OCI-LY1 (cell line): ENCODE measurements around the gene PLXNA2.

Experiments
- H2AFZ ChIP-seq: fragments of 200-600 bp; sonication (generic), shearing (Covaris generic); 2 replicates; pipeline ENCODE4 v1.6.0; 2014; ENCODE audit warnings: antibody characterized with exemption, mild to moderate bottlenecking, low read length
- H3F3A ChIP-seq: fragments of 200-600 bp; sonication (generic), shearing (Covaris generic); 2 replicates; pipeline ENCODE4 v1.6.0; 2014; ENCODE audit warnings: mild to moderate bottlenecking, antibody characterized with exemption, low read length, moderate library complexity; ENCODE audit not compliant: insufficient read depth
- H3K27ac ChIP-seq: fragments of 200-600 bp; sonication (generic); 2 replicates; pipeline ENCODE4 v1.5.1; 2014; ENCODE audit warnings: low read length, mixed run types, mild to moderate bottlenecking, low read depth; ENCODE audit not compliant: poor library complexity, severe bottlenecking
- H3K27me3 ChIP-seq: fragments of 200-600 bp; sonication (generic); 2 replicates; pipeline ENCODE4 v1.6.0; 2014; ENCODE audit warnings: antibody characterized with exemption, mild to moderate bottlenecking, low read length, moderate library complexity; ENCODE audit not compliant: insufficient read depth
- H3K36me3 ChIP-seq: fragments of 200-600 bp; sonication (generic); 2 replicates; pipeline ENCODE4 v1.6.1; 2014; ENCODE audit warnings: mild to moderate bottlenecking, antibody characterized with exemption, low read length, moderate library complexity, mixed read lengths; ENCODE audit not compliant: insufficient read depth
- H3K4me1 ChIP-seq: fragments of 200-600 bp; sonication (generic); 2 replicates; pipeline ENCODE4 v1.5.1; 2014; ENCODE audit warnings: mild to moderate bottlenecking, low read length, moderate library complexity; ENCODE audit not compliant: insufficient read depth, severe bottlenecking
- H3K4me2 ChIP-seq: fragments of 200-600 bp; sonication (generic), shearing (Covaris generic); 2 replicates; pipeline ENCODE4 v1.6.1; 2014; ENCODE audit warnings: low read length
- H3K4me3 ChIP-seq: fragments of 200-600 bp; sonication (generic); 2 replicates; pipeline ENCODE4 v1.5.1; 2014; ENCODE audit warnings: low read length, low read depth, mild to moderate bottlenecking, mixed read lengths; ENCODE audit not compliant: poor library complexity, severe bottlenecking
- H3K79me2 ChIP-seq: fragments of 200-600 bp; shearing (Covaris generic); 2 replicates; pipeline ENCODE4 v1.6.1; 2016; ENCODE audit warnings: mixed run types, low read length, mixed read lengths; ENCODE audit not compliant: insufficient read depth
- H3K9ac ChIP-seq: fragments of 200-600 bp; sonication (generic), shearing (Covaris generic); 2 replicates; pipeline ENCODE4 v1.6.1; 2014; ENCODE audit warnings: mild to moderate bottlenecking, low read length, mixed read lengths
- H3K9me2 ChIP-seq: fragments of 200-600 bp; sonication (generic), shearing (Covaris generic); 2 replicates; pipeline ENCODE4 v1.6.1; 2014; ENCODE audit warnings: low read depth, mild to moderate bottlenecking, low read length, mixed read lengths
- H3K9me3 ChIP-seq: fragments of 200-600 bp; shearing (Covaris generic); 2 replicates; pipeline ENCODE4 v1.6.1; 2014; ENCODE audit warnings: low read length, mixed read lengths
- H4K20me1 ChIP-seq: fragments of 200-600 bp; sonication (generic), shearing (Covaris generic); 2 replicates; pipeline ENCODE4 v1.6.0; 2016; ENCODE audit warnings: mild to moderate bottlenecking, low read length; ENCODE audit not compliant: insufficient read depth
- EZH2 ChIP-seq: fragments of 200-600 bp; sonication (generic), shearing (Covaris generic); IDR thresholded peaks from 2 replicates; pipeline ENCODE4 v1.8.0; 2017; ENCODE audit warnings: borderline replicate concordance, mixed run types, mild to moderate bottlenecking, antibody characterized with exemption, low read length, moderate library complexity, mixed read lengths
- TF ChIP-seq, protein P1 (sequence below): fragments of 200-600 bp; sonication (generic), shearing (Covaris generic); IDR thresholded peaks from 2 replicates; pipeline ENCODE4 v1.5.1; 2017; ENCODE audit warnings: mild to moderate bottlenecking, antibody characterized with exemption, low read length, moderate library complexity, mixed read lengths

The PLXNA2 gene

DNA sequence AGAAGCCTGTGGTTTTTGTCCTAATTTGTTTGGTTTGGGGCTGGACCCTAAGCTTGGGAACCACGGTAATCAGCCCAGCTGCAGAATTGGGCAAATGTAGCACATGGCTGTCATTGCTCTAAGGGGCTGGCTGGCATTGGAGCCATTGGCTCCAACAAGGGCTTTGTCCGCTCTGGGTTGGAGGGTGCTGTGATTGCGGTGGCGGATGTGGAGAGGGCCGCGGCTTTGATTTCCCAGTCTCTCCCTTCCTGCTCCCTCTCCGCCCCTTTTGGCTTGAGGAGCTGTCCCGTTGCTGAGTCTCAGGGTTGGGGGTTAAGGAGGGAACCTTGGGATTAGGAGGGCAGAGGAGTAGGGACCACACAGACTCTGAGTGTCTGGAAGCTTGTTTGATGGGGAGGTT is 241.5 kb downstream of the PLXNA2 start:
- Histone ChIP-seq H3K9ac (no peak overlapping the region), H3K27me3 (no peaks in the 10 kb centered on the region; the same call in 1 of the 2 replicates), H3K4me2 (no peak overlapping the region), H3K36me3 (no peaks in the 10 kb centered on the region), H3K27ac (no peak overlapping the region), H3K4me3 (no peak overlapping the region), H3K4me1 (no peaks in the 10 kb centered on the region), H2AFZ (no peak overlapping the region), H3K9me2 (no peaks in the 10 kb centered on the region), H3F3A (no peaks in the 10 kb centered on the region), H3K9me3 (no peaks in the 10 kb centered on the region), H4K20me1 (no peaks in the 10 kb centered on the region), H3K79me2 (no peaks in the 10 kb centered on the region)
- TF ChIP-seq, protein P1, sequence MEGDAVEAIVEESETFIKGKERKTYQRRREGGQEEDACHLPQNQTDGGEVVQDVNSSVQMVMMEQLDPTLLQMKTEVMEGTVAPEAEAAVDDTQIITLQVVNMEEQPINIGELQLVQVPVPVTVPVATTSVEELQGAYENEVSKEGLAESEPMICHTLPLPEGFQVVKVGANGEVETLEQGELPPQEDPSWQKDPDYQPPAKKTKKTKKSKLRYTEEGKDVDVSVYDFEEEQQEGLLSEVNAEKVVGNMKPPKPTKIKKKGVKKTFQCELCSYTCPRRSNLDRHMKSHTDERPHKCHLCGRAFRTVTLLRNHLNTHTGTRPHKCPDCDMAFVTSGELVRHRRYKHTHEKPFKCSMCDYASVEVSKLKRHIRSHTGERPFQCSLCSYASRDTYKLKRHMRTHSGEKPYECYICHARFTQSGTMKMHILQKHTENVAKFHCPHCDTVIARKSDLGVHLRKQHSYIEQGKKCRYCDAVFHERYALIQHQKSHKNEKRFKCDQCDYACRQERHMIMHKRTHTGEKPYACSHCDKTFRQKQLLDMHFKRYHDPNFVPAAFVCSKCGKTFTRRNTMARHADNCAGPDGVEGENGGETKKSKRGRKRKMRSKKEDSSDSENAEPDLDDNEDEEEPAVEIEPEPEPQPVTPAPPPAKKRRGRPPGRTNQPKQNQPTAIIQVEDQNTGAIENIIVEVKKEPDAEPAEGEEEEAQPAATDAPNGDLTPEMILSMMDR, result no peak
- TF ChIP-seq EZH2, result no peak

DNA sequence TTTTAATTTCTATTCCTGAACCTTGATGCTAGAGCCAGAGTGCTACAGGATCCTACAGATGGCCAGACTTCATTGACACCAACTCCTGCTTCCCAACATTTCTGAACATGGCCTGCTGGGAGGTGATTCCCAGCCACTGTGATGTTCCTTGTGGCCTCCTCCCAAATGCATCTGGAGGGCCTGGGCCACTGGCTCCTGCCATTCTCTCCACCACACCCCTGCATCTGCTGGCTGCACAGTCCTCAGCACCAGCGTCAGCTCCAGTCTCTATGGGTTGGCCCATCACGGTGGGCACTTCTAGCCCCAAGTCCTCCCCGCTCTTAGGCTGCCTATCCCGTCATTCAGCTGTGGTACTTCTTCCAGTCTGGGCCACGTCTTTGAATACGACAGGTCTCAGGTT is 242.1 kb downstream of the PLXNA2 start:
- no peaks in the 10 kb centered on the region for H4K20me1 ChIP-seq
- H3K27ac ChIP-seq, result no peak overlapping the region
- H3K9me2 ChIP-seq, result no peaks in the 10 kb centered on the region
- H3K9me3 ChIP-seq, result no peaks in the 10 kb centered on the region
- no peaks in the 10 kb centered on the region for H3K36me3 ChIP-seq
- no peaks in the 10 kb centered on the region for H3K79me2 ChIP-seq
- no peaks in the 10 kb centered on the region; the same call in 1 of the 2 replicates for H3K27me3 ChIP-seq
- no peak for TF ChIP-seq EZH2
- TF ChIP-seq, protein P1, result no peak
- H3F3A ChIP-seq, result no peaks in the 10 kb centered on the region
- no peak overlapping the region for H3K4me3 ChIP-seq
- no peak overlapping the region for H3K9ac ChIP-seq
- no peaks in the 10 kb centered on the region for H3K4me1 ChIP-seq
- H3K4me2 ChIP-seq, result no peak overlapping the region
- no peak overlapping the region for H2AFZ ChIP-seq

DNA sequence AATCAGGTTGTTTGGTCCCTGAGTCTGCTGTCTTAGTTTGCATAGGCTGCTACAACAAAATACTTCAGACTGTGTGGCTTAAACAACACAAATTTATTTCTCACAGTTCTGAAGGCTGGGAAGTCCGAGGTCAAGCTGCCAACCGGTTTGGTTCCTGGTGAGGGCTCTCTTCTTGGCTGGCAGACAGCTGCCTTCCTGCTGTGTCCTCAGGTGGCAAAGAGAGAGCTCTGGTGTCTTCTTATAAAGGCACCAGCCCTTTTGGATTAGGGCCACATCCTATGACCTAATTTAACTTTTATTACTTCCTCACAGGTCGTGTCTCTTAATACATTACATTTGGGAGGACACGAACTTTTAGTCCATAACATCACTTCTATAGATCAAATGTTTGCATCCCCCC is 243.7 kb downstream of the PLXNA2 start:
- no peaks in the 10 kb centered on the region for H4K20me1 ChIP-seq
- no peaks in the 10 kb centered on the region for H3K79me2 ChIP-seq
- no peak for TF ChIP-seq EZH2
- TF ChIP-seq, protein P1, result no peak
- H3K4me2 ChIP-seq, result no peak overlapping the region
- no peaks in the 10 kb centered on the region for H3K36me3 ChIP-seq
- H3K9ac ChIP-seq, result no peak overlapping the region
- no peak overlapping the region for H3K27ac ChIP-seq
- H3F3A ChIP-seq, result no peaks in the 10 kb centered on the region
- H3K4me3 ChIP-seq, result no peak overlapping the region
- H3K9me3 ChIP-seq, result no peaks in the 10 kb centered on the region
- no peaks in the 10 kb centered on the region for H3K9me2 ChIP-seq
- no peaks in the 10 kb centered on the region; the same call in 1 of the 2 replicates for H3K27me3 ChIP-seq
- H3K4me1 ChIP-seq, result no peaks in the 10 kb centered on the region
- no peak overlapping the region for H2AFZ ChIP-seq
